Stimulated activated CD4-positive, alpha-beta T cell treated with anti-CD3 and anti-CD28 coated beads, TNF-alpha, amount 100 ng/mL, for 4 hours (primary cell): Measurements from ENCODE around the gene ARHGAP25.

Experiments used
- DNase-seq, 3 experiments: peaks; one replicate each; pipeline ENCODE4 v3.0.0-alpha.2; 2020; ENCODE audit warnings: low read depth in 3 of 3

Gene ARHGAP25, protein sequence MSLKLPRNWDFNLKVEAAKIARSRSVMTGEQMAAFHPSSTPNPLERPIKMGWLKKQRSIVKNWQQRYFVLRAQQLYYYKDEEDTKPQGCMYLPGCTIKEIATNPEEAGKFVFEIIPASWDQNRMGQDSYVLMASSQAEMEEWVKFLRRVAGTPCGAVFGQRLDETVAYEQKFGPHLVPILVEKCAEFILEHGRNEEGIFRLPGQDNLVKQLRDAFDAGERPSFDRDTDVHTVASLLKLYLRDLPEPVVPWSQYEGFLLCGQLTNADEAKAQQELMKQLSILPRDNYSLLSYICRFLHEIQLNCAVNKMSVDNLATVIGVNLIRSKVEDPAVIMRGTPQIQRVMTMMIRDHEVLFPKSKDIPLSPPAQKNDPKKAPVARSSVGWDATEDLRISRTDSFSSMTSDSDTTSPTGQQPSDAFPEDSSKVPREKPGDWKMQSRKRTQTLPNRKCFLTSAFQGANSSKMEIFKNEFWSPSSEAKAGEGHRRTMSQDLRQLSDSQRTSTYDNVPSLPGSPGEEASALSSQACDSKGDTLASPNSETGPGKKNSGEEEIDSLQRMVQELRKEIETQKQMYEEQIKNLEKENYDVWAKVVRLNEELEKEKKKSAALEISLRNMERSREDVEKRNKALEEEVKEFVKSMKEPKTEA

DNA sequence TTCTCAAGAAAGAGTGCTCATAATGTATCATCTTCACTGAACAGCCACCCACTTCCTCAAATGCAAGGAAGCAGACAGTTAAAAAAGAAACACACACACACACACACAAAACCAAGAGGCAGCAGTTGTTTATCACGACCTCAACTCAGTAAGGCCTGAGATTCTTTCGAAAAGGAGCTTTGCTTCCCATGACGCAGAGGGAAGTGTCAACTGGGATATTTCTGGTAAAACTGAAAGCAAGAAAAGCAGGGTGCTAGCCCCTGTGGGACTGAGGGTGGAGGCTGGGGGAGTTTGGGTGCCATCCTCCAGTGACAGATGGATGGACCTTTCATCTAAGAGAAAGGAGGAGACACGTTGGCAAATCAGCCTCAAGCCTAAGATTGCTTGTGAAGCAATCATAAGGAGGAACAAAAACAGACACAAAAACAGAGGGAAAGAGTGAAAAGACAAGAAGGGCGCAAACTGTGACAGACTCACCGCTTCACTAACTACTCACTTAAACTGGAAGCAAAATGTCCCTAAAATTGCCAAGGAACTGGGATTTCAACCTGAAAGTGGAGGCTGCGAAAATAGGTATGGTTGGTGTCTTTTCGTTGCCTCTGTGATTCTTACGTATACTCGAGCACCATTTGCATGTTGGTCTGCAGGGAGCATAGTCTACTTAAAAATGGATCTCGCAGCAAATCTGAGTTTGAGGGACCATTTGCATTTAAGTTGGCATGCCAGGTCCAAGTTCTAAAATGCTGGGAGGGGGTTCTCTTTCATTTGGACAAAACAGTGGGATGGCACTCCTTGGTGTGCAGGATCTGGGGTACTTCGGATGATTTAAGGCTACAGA is at the start of gene ARHGAP25:
Gene ARHGAP25 (plus strand): TSS at position 124 of the 838 bp plus-strand sequence. CDS start 389 bp downstream, at position 513.
- peak in 1 of 3 experiments; percentile 29 for DNase-seq

DNA sequence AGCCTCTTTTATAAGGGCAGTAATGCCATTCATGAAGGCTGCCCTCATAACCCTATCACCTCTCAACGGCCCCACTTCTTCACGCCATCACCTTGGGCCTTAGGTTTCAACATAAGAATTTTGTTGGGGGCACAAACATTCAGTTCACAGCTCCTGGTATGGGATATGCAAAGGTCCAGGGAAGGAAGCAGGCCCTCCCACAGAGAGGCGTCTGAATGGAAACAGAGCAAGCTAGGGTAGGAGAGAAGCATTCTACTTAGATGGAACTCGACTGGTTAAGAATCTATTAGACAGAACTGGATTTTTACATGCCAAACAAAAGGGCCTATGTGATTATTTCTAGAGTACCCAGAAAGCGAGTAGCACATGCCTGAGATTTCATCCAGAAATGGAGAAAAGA is 48.4 kb upstream of the ARHGAP25 start:
- no peak for DNase-seq

DNA sequence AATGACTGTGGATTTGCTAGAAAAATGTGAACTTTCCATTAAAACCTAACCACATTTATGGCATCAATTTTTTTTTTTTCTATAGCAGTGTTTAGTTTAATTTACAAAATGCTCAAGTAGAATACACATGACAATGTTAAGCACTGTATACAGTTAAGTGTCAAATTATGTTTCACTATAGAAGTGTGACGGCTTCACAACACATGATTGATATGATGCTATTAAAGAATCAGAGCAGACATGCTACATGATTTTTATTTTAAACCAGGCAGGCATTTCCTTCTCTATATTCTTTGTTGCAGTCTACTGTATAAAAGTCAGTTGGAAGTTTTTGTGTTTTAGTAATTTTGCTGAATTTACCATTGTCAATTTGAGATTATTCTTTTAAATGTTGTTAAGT is 47.6 kb upstream of the ARHGAP25 start:
- no peak for DNase-seq

DNA sequence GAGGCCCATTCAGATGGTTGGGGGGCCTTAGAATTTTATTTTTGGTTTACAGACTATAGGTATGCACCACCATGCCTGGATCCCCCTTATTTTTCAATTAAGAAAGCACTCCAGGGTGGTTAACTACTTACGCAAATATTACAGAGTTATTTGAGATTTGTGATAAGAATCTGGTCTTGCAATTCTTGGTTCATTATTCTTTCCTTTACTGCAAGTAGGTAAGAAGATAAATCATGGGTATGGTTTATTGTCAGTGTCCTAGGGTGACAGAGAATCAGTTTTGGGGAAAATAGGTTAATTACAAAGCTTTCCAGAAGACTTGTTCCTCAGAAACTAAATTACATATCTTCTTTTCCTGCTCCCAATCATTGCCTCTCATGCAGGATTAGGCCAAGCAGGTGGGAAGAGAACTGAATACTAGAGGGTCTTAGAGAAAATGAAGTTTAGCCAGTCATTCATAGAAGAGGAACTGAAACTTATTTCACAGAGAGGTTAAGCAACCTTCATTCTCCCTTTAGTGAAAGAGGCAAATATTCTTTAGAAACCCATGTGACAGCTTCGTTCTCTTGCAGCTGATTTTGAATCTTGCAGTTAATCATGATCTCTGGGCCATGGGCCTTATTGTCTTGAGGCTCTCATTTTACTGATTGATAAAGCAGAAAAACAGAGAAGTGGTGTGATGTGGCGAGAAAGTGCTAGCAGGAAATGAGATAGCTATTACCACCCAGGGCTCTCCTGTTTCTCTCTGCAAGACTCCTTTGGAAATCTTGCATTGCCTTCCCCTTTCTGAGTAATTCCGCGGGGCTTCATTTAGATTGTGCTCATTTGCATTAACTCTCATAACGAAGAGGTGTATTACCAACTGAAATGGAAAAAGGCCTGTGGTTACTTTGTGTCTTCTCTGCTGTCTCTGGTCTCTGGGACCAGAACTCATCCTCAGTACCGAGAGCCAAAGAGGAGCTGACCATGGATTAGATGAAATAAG is 44.8 kb upstream of the ARHGAP25 start:
- DNase-seq, result no peak

DNA sequence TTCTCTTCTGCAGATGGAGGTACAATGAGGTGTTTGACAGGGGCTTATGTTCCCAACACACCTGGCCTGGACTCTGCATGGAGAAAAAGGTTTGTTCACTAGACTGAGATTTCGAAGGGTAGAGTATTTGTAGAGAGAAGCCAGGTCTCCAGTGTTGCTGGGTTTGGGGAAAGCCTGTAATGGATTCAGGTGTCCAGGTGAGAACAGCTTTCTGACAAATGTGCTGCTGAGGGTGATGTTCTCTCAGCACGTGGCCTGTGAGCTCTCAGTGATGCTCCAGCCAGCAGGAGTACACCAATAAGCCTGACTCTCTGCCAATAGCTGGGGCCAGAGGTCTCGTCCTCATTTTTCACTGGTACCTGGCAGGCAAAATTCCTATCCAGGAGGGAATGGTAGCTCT is 43.8 kb upstream of the ARHGAP25 start:
- no peak for DNase-seq

DNA sequence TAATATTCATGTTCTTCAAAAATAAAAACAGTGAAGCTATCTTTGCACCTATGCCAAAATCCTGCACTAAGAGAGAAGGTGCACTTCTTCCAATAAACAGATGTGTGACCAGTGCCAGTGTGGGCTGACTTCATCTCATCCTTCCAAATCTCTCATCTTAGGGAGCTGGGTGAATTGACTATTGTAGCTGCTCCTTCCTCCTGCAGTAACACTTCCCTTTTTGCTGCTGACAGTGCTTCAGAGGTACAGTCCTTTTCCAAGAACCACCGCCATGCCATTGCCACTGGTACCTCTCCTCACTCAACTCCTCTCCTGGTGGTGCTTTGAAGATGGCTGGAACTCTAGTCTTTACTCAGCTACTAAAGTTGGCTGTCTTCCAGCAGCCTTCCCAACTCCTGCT is 42.1 kb upstream of the ARHGAP25 start:
- DNase-seq, result no peak

DNA sequence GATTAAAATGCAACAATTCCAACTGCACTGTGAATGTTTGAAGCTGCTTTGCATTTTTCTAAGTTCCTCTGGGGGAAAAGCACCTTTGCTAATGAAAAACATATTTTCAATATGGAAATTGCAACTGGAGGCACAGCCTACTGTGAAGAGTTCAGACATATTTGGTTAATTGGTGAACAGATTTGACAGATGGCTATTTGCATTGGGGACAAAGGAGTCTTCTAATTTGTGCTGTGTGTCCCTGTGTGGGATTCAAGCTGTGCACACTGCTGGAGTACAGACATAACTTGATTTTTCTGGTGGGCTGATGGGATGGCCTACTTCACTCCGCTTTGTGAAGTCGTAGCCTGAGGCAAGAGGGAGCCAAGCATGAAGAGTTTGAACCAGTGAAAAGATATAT is 40.7 kb upstream of the ARHGAP25 start:
- DNase-seq, result no peak

DNA sequence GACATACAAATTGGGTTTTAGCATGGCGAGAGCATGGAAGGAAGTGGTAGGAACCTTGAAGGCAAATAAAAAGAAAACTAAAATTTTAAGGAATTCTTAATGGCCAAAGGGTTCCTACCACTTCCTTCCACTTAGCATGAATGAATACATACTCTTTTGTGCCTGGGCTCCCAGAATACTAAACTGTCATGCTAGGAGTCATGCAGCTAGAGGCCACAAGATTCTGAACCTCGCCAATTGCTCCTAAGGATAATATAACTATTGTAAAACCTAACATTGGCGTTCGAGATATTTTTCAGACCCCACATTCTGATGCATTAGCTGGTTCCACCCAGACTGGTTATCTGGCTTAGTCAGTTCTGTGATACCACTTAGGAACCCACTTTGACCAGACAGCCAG is 38.6 kb upstream of the ARHGAP25 start:
- DNase-seq, result no peak

DNA sequence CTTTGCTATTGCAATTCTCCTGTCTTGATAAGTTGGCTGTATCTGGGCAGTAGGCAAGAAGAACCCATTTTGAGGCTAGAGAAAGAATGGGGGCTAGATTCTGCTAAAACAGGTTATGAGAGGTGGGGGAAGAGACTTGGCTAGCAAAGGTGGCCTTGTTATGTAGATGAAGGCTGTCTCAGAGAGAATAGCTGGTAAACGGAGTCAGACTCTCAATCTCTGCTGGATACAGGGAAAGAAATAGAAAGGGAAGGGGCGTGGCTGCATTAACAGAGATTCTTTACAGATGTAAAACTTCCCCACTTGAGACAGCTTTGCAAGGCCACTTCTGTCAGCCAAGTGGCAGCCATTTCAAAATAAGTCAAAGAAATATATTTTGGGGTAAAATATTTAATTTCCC is 38.1 kb upstream of the ARHGAP25 start:
- no peak for DNase-seq

DNA sequence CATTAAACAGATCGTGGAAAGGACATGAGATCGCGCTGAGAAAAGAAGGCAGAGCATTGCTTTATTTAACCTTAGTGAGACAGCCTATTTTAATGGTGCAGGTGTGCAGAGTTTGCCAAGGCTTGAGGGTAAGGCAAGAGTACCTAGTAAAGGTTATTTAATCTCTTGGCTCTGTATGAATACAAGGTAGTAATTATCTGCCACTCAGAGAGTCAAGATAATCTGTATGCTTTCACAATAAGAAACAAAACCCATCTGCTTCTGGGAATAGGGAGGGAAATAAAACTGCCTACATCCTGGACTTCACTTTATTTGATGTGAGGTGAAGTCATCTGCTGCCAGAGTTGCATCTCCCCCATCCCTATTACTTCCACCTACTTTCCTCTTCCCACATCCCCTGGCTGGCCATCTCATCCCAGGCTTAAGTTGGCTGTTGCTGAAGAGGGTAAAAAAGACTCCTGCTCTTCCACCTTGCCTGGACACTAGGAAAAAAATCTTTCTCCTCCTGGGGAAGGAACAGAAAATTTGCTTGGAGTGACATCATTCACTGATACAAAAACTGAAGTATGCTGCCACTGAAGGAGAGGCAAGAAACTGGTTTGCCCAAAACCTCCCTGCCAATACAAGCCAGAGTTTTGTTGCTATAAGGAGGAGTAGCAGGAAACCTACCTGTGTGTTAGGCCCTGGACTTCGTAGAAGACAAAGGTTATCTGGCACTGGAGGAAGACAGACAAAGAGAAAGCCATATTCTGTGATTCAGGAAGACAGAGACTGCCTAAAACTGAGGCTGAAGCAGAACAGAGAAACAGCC is 35.8 kb upstream of the ARHGAP25 start:
- no peak for DNase-seq

DNA sequence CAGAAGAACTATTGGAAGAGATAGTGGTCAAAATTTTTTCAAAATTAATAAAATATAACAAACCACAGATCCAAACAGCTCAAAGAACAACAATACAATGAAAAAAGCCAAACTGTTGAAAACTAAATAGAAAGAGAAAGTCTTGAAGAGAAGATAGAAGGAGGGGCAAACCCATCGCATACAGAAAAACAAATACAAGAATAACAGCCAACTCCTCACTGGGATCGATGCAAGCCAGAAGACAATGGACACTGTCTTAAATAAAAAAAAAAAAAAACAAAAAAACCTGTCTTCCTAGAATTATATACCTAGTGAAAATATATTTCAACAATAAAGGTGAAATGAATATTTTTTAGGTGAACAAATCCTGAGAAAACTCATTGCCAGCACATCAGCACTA is 34.1 kb upstream of the ARHGAP25 start:
- no peak for DNase-seq

DNA sequence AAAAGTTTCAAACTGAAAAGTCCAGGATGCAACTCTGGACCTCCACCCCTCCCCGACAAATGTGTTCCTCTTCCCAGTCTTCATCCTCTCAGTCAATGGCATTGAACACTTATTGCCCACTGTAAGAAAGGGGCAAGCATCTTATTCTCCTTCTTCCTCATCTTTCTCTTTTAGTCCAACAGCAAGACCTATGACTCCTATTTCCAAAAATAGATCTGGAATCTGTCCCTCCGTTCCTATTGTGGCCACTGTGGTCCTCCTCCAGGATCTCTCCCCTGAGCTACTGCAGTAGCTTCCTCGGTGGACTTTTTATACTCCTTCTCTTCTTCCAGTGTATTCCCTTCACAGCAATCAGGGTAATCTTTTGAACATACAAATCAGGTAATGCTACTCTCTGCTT is 28.0 kb upstream of the ARHGAP25 start:
- no peak for DNase-seq

DNA sequence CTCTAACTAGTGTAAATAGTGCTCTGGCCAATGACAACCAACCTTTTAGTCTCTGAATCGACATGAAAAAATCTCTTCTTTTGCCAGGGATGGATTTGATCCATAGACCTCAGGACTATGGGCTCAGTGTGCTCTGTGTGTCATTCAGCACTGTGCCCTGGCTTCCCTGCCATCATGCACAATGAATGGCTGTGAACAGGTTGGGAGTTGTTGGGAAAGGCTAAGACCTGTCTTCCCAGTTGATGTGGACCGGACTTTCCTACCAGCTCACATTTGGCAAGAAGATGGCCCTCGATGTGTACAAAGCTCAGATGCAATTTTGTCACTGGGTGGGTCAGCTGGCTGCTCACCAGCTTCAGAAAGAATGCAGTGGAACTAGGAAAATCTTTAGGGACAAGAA is 26.0 kb upstream of the ARHGAP25 start:
- no peak for DNase-seq

DNA sequence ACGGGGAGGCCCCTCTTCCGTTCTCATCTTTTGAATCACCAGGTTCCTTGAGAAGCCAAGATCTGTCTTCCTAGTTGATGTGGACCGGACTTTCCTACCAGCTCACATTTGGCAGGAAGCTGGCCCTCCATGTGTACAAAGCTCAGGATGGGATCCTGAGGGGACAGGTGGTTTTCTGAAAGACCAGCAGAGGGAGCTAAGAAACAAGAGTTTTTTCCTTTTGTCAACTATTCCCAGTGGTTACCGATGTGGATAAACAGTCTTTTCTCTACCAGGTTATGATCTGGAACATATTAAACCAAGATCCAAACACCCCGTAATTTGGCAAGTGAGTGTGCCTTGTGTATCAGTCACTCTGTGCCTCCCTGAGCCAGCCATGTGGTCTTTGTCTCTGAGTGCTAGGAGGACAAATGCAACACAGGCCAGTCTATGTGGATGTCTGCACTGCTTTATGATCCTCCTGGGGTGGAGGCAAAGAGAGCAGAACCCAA is 25.1 kb upstream of the ARHGAP25 start:
- DNase-seq, result no peak

DNA sequence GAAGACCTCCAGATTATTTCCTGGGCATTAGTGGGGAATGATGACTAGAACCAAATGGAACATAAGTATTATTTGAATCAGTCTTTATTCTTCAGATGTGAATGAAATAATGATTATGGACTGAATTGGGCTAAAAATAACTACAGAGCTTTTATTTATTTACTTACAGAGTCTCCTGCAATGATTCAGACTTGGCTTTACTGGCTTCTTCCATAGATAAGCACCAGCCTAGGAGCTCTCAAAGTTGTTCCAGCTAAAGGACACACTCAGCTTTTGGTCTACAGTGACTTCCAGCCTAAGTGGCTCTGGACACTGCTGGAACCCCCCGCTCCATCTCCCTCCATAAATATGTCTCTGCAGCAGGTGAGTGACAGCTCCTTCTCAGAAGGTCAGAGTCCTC is 24.3 kb upstream of the ARHGAP25 start:
- no peak for DNase-seq

DNA sequence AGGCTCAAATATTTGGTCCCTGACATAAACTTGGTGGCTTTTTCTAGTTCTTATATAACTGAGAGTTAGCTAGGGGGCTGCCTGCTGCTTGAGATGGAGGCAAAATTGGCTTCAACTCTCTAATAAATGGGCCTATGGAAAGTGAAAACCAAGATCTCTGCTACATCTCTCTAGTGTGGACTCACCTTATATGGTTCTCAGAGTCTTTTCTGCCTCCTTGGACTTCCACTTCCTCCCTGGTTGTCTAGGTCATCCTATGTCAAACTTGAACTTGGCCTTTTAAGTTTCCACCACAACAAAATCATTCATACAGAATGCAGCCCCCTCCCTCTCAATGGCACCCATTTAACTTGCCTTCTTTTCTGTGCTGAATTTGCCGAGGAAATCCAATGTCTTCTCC is 23.9 kb upstream of the ARHGAP25 start:
- DNase-seq, result no peak

DNA sequence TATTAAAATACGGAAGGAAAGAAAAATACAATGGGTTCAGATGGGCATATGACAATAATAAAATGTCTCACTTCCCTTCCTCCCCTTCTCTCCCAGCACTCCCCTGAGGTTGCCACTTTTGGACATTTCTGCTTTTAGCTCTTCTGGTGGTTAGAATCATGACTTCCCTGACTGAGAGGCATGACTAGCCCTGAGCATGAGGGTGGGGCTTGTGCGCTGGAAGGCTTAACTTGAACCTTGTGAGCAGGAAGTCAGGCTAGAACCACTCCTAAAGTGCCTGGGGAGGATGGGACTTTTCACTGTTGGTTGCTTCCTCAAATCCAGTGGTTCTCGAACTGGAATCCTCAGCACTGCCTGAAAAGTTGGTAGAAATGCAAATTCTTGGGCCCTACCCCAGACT is 19.7 kb upstream of the ARHGAP25 start:
- no peak for DNase-seq

DNA sequence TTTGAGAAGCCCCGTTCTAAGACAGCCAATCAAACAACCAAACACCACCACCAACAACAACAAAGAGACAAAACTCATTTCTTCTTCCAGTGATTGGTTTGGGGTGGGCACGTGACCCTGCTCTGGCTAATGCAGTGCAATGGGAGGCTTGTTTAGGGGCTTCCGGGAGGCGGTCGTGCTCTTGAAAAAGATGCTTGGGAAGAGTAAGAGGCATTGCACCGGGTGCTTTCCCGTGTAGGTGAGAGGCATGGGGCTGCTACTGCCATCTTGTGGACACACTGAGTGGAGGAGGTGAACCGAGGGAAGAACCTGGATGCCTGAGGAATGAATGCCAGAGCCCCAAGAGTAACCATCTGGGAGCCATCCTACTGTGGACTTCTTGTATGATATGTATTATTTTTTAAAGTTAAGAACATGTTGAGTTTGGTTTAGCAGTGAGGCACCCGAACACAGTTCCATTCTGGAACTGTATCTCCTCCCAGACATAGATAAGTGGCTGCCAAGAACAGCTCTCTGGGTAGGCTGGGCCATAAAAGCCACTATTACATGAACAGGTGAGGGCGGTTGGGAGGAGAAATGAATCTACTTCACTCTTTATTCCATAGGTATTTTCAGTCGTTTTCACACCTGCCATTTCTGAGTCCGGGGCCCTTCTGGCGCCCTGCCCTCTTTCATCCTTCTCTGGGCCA is 19.1 kb upstream of the ARHGAP25 start:
- no peak for DNase-seq

DNA sequence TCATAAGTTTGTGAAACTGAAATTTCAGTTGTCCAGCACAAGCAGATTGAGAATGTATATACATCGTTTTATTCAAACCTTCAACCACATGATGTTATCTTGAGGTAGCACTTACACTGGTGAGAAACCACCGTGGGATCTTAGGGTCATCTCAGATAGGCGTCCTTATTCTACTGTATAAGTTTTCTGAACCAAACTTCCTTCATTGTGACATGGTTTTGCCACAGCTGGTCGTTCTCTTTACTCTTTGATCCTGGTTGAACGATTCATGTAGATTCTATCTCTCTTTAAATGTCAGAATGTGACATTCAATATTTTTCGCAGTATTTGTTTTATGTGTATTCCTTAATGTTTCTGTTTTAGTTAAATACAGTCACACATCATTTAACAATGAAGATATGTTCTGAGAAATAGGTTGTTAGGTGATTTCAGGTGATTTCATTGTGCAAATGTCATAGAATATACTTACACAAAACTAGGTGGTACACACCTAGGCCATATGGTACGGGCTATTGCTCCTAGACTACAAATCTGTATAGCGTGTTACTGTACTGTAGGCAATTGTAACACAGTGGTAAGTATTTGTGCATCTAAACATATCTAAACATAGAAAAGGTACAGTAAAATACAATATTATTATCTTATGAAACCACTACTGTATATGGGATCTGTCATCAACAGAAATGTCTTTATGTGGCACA is 17.9 kb upstream of the ARHGAP25 start:
- DNase-seq, result no peak
